ENCODE measurements around the gene DZIP1L.
A peak's percentile ranks its signal among the peaks of the same experiment; 100 is the strongest.
"Not testable (repeated sequence)": the region's sequence is repeated elsewhere in the genome, so short reads cannot be mapped to it uniquely, and the experiment has no call there.

DZIP1L gene

GRCh38 chr3:138112362-138112761 lies 3.0 kb downstream of the DZIP1L start:
- no peak for DNase-seq

DNA sequence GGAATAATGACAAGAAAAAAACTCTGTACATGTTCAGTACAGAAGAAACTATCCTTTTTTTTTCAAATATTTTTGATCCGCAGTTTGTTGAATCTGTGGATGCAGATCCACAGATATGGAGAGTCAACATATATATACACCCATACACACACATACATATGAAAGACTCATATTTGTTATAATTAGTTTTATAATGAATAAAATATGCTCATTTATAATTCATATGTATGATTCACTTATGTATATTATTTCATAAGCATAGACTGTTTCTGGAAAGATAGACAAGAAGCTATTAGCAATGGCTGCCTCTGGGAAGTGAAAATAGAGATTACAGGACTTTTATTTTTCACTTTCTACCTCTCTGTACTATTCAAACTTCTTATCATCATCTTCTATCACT lies 9.8 kb downstream of the DZIP1L start:
- DNase-seq: no peak

DNA sequence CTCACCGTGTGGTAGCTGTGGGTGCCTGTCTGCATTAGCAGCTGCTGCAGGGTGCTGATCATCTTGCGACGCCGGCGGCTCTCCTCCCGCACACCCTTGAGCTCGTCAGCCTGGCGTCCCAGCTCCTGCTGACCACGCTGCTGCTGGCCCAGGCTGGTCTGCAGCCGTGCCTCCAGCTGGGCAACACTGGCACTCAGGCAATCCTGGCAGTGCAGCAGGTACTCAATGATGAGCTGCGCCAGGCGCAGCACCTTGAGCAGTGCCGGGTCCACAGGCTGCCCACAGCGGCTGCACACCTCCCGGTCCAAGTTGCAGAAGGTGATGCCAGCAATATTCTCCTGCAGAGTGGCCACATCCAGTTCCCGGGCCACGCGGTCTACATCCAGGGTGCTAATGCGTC lies 11.9 kb downstream of the DZIP1L start:
- DNase-seq: no peak

- not testable (repeated sequence) for DNase-seq
These were observed 14.0 kb downstream of the DZIP1L start for GRCh38 chr3:138101351-138101940.

- DNase-seq: no peak
These were observed 16.0 kb downstream of the DZIP1L start for GRCh38 chr3:138099417-138099816.

DNA sequence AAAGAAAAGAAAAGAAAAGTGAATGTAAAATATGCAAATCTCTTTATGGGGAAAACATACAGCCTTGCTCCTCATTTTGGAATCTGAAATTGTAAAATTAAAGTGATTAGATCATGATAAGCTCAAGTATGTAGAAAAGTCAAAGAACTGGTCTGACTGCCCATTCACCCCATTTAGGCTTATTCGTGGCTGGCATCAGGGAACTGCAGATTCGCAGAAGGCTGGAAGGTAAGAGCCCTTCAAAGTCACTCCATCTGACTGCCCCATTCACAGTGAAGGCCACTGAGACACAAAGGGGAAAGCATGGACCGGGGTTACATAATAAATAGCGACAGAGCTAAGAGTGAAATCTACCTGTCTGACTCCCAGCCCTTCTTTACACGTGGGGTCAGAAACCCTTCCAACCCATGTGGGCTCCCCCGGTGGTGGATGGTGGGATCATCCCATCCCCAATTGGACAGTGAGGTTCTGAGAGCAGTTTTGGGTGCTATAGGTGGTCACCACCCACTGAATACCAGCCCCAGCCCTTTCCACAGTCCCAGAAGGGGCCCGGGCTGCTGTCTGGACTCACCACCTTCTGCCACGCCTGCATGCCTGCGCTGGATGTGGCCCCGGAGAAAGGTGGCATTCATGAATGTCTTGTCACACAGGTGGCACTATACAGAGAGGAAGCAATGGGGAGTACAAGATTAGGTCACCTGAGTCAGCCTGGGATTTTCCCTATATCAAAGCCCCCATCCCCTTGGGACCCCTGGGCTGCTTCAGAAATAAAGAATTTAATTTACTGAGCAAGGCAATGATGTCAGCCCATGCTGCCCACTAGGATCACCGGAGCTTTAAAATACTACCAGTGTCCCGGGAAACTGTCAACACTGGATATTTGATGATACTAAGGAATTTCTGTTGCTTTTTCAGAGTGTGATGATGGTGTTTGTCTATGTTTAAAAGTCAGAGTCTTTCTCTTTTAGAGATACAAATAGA lies 17.9 kb downstream of the DZIP1L start:
- no peak for DNase-seq

GRCh38 chr3:138093721-138094120 lies 21.7 kb downstream of the DZIP1L start:
- no peak for DNase-seq

DNA sequence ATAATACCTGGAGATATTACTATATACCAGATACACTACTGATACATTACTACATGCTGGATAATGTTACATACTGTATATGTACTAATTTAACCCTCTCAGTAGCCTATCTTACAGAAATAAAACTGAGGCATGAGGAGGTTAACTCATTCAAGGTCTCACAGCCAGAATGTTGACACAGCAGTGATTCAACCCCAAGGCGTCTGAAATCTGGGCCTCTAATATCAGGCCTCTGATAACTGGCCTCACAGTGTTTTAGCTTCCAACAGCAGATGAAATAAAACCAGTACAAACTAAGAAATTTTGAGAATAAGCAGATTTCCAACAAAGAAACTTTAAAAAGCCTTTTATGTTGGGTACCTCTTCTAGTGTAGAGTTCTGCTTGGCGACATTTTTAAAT lies 23.4 kb downstream of the DZIP1L start:
- no peak for DNase-seq

- DNase-seq: no peak
These were observed 26.3 kb downstream of the DZIP1L start for GRCh38 chr3:138089091-138089490.

GRCh38 chr3:138085745-138086144 lies 29.7 kb downstream of the DZIP1L start:
- not testable (repeated sequence) for DNase-seq

DNA sequence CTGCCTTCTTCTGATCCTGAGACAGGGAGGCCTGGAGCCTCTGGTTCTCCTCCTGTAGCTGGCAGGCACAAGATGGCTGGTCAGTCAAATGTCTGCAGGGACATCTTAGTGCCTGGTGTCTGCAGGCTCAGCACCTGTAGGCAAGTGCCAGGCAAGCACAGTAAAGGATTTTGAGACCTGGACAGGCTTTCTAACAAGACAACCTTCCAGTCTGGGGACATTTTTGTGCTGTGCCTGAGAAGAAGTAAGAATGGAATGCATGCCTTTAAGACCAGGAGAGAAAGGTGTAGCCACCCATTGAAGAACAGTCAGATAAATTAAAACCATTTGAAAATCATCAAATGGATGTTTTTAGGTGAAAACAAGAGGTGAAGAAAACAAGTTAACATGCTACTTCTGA lies 31.2 kb downstream of the DZIP1L start:
- no peak for DNase-seq

GRCh38 chr3:138082992-138083386 lies 32.4 kb downstream of the DZIP1L start:
- no peak for DNase-seq

DNA sequence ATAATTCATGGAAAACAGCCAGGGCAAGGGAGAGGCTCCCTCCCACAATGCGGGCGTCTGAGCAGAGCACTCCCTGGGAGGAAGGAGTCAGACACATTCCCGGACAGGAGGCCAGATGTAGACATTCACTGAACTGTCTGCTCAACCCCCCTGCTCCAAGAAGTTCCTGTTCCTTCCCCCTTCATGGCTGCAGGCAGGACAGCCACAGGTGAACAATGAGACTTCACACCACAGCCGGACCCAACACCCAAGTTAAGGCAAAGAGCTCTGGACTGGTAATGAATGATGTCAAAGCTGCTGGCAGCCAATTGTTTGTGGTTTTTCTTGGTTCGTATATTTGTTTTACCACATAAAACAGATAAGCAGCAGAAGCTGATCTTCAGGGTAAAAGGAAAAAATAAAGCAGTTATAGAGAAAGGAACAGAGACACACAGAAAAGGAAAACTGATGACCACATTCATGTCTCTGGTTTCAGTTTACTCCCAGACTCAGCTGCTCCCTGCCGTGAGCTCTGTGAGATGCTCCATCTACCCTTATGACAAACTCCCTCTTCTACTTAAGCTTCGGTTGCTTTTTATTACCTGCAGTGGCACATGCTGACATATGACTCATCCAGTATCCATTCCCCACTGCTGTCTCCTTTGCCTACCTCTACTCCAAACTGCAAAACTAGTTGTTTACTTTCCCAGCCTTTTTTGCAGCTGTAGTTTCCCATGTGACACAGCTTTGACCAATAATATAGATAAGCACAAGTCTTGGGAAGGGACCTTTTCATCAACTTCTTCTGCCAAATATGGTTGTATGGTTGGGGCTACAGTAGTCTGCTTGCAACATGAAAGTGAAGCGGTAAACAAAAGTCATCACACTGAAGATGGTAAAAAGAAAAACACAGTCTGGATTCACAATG lies 33.1 kb downstream of the DZIP1L start:
- no peak for DNase-seq

GRCh38 chr3:138081371-138082084 lies 33.9 kb downstream of the DZIP1L start:
- DNase-seq: no peak

DNA sequence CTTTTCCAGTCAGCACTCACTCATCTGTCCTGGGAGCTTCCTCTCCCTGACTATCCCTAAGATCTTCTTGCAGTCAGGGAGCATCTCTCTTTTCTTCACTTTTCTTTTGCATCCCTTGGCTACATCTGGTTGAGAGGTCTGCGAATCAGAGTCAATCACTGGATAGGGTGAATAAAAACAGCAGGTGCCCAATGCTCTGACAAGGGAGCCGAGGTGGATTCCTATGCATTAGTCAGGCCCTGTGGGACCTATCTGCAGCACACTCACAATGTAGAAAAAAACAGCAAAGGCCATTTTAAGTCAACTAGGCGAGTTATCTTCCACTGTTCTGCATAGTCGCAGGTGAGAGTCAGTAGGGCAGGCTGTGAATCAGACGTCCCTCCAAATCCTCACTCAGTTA lies 35.5 kb downstream of the DZIP1L start:
- no peak for DNase-seq

DNA sequence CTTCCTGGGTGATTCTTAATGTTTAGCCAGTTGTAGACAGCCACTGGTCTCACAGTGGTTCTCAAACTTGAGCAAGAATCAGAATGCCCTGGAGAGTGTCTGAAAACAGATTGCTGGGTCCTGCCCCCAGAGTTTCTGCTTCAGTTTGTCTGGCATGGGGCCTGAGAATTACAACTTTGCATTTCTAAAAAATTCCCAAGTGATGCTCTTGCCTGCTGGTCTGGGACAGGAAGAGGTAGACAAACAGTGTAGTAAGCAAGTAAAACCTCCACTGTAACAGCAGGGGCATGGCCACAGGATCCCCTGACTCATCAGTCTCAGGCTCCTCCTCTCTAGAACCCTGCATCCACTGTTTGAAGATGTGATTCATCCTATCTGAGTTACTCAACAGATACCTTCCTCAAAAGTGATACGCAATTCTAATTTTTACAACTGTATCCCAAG lies 36.5 kb downstream of the DZIP1L start:
- no peak for DNase-seq

GRCh38 chr3:138078096-138078495 lies 37.3 kb downstream of the DZIP1L start:
- no peak for DNase-seq

- DNase-seq: no peak
These were observed 42.6 kb downstream of the DZIP1L start for GRCh38 chr3:138072796-138073195.

GRCh38 chr3:138070006-138070405 lies 45.4 kb downstream of the DZIP1L start:
- DNase-seq: no peak

DNA sequence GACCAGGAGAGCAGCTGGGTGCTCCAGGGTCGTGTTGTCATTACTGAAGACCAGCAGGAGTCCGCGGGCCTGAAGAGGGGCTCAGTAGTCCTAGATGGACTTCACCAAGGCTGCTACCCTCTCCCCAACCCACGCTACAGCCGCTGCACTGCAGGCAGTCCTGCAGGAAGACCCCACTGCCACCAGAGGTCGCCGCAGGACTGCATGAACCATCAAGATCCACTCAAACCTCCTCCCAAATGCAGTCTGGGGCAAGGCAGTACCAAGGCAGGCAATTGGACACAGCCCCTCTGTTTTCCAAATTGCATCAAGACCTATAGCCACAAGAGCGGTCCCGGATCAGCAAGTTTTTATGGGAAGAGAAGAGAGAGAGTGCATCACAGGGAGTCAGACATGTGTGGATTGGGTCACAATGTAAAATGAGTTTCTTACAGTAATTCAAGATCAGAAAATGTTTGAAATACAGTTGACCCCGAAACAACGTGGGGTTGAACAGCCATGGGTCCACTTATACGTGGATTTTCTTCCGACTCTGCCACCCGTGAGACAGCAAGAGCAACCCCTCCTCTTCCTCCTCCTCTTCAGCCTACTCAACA lies 46.7 kb downstream of the DZIP1L start:
- peak; percentile 75 for DNase-seq

DNA sequence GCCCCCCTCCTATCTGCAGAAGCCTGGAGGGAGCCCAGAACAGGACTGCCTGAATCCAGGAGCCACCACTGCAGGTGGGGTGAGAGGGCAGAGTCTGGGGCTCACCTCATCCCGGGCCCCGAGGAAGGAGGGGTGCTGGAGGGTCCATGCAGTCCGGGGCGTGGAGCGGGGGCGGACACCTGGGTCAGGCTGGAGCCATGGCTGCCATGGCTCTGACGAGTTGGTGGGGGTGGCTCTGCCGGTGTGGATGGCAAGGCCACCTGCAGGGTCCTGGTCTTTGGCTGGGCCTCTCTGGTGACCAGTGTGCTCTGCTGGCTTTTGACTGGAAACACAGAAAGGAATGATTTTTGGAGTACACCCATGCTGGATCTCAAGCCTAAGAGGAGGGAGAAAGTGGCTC lies 47.4 kb downstream of the DZIP1L start:
- no peak for DNase-seq

DNA sequence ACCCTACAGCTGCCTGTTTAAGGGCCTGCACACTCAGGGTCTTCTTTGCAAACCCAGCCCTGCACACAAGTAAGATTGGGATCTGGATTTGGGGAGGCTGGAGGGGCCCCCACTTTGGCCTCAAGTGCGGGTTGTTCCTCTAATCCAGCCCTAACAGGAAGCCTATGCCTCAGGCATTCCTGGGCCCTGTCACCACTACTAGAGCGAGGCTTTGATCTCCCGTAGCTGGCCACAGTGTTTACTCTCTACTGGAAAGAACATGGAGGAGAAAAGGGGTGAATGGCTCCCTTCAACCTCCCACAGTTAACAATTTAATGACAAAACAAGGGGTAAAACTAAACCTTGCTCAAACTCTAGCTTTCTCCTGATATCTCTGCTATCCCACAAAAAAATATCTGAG lies 48.4 kb downstream of the DZIP1L start:
- no peak for DNase-seq
